Femur (tissue), 1 donor: ENCODE data around the gene RNF8.
"Not testable (repeated sequence)": the region's sequence is repeated elsewhere in the genome, so short reads cannot be mapped to it uniquely, and the experiment has no call there.

ENCODE experiments used
- DNase-seq: peaks from one replicate; pipeline ENCODE4 v3.0.0-alpha.2; 2017

RNF8 gene

GRCh38 chr6:37353761-37354525, at the start of gene RNF8:
TSS of gene RNF8 (plus strand) at chr6:37353983. CDS start at chr6:37354165, 182 bp downstream.
- DNase-seq = peak; percentile 95

GRCh38 chr6:37304766-37305165, 49.0 kb upstream of the RNF8 start:
- no peak for DNase-seq

DNA sequence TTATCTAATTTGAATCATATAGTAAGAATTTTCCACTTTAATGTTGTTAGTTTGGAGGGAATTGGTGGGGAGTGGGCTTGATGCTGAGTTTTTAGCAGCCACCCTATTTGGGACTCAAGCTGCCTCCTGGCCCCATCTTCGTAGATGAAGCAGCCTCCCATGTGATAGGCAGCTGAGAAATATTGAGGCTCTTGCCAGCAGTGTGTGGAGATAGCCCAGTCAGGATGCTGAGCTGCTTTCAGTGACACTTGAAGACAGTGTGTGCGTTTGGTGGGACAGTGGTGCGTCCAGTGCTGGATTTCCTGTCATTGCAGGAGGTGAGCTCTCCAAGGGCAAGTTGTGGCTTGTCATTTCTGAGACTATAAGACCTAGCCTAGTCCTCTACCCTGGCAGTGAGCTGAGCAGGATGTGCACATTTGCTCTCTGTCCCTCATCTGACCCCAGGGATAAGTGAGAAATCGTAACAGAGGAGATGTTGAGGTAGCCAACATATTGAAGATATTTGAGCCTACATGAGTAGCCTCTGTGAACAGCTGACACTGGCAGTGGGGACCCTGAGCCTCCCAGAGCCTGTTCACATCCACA, 47.9 kb upstream of the RNF8 start:
- DNase-seq = no peak

GRCh38 chr6:37306624-37307222, 47.1 kb upstream of the RNF8 start:
- DNase-seq = no peak

- not testable (repeated sequence) for DNase-seq
These were observed 46.3 kb upstream of the RNF8 start for GRCh38 chr6:37307484-37307883.

- peak; percentile 76 for DNase-seq
These were observed 45.5 kb upstream of the RNF8 start for GRCh38 chr6:37308069-37308815.

GRCh38 chr6:37309046-37309445, 44.7 kb upstream of the RNF8 start:
- no peak for DNase-seq

- DNase-seq = no peak
These were observed 44.1 kb upstream of the RNF8 start for GRCh38 chr6:37309692-37310091.

- DNase-seq = no peak
These were observed 42.8 kb upstream of the RNF8 start for GRCh38 chr6:37310966-37311365.

GRCh38 chr6:37311741-37312473, 41.9 kb upstream of the RNF8 start:
- DNase-seq = no peak

DNA sequence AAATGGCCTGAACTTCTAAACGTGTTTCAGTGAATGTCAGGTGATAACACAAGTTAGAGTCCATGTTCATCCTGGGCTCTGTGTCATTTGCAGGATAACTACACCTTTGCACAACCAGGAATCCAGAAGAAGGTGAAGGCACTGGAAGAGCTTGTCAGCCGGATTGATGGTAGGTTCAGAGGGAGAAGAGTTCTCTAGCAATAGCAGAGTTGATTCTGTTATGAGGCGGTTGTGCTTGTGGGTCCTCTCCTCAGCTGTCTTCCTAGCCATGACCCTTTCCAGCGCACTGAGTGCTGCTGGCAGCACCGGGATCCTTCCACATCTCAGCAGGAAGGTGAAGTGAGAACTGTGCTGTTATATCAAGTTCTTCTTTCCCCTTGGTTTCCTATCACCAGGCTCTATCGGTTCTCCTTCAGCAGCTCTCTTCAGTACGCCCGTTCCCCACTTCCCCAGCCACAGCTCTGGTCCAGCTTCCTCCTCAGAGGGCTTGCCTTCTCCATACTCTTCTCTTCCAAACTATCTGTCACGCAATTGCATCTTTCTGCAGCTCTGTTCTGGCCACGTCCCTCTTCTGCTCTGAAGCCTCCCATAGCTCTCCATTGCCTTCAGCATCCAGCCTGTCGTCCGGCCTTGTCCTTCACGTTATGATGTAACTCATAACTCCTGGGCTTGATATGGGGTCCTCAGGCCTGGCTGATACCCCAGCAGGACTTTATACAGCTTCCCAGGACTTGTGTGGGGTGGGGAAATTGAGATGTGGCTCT, 39.9 kb upstream of the RNF8 start:
- no peak for DNase-seq

DNA sequence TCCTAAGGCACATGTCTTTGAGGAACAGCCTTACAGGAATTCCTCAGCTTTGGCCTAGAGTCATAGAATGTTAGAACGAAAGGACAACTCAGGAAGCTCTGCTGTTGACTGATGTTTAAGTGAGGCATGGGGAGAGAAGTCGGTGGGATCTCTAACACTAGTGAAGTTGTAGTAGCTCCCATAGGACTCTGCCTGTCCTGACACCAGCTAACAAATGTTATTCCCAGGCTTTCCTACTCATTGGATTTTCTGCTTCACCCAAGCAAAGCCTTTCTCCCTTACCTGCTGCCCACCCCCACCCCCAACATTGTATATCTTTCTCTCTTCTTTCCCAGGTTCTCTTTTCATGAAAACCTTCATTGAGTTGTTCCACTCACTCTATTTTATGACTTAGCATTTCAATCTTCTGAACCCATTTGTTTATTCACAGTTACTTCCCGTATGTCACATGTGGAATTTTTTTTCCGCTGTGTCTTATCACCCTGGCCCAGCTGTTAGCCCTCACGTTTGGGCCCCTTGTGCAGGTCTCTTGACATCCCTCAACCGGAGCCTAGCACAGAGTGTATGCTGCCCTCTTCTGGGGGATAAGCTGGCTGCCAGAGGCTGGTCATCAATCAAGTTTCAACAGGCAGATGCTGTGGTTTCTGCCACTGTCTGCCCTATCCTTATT, 39.2 kb upstream of the RNF8 start:
- DNase-seq = peak; percentile 57

GRCh38 chr6:37315157-37315515, 38.6 kb upstream of the RNF8 start:
- no peak for DNase-seq

GRCh38 chr6:37316071-37316470, 37.7 kb upstream of the RNF8 start:
- no peak for DNase-seq

DNA sequence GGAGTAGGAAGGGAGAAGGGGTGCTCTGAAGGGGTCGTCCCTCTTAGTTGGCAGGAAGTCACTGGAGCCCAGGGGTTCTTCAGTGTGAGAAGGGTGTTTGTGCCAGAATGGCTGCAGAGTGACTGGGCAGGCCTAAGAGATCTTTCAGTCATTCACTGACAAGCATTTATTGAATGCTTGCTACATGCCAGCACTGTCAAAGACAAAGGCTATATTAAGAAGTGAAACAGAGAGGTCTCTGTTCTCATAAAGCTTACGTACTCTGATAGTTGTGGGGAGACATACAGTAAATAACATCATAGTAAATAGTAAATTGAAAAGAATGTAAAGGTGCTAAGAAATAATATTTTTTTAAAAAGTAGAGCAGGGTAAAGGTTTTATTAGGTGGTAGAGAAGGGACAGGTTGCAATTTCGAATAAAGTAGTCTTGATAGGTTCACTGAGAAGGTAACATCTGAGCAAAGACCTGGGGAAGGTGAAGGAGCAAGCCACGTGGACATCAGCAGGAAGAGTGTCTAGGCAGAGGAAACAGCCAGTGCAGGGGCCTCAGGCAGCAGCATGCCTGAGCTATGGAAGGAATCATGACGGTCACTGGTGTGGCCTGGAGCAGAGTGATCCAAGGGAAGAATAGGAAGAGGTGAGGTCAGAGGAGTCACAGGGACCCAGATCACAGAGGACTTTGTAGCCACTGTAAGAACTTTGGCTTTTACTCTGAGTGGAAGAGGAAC, 36.3 kb upstream of the RNF8 start:
- DNase-seq = no peak

DNA sequence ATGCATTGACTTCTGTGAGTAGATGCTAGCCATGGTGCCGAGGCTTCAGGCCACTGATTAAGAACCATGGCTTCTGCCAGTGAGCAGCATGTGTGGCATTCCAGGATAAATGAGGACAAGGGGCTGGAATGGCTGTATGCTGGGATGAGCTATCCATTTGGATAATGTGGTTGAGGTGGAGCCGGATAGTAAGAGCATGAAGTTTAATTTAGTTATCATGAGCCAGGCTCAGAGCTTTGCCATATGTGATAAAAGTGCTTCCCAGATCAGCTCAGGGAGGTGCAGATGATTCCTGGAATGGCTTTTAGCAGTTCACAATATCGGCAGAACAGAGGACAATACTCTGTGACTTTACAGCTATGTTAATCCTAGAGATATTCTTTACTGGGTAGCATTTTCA, 34.6 kb upstream of the RNF8 start:
- DNase-seq = no peak

DNA sequence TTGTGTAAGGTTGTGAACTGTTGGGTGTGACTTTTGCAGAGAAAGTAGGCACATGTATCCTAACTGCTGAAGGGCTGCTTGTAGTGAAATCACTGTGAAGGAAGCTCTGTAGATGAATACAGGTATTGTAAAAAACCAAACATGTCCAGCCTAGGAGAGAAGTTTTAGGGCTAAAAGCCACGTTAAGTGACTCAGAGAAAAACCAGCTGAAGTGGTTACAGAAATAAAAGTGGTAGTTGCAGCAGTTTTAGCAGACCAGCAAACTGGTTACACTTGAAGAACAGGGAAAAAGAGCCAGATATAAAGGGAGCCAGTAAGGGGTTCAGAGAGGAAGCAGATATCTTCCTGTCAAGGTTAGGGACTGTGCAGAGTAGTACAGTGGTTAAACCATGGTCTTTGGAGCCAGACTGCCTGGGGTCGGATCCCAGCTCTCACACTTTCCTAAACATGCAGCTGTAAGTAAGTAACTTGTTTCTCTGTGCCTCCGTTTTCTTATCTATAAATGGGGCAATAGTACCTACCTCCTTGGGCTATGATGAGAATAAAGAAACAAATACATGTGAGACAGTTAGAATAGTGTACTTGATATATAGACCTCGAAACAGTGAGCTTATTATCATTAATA, 33.8 kb upstream of the RNF8 start:
- no peak for DNase-seq

- DNase-seq = no peak
These were observed 33.1 kb upstream of the RNF8 start for GRCh38 chr6:37320646-37321045.

DNA sequence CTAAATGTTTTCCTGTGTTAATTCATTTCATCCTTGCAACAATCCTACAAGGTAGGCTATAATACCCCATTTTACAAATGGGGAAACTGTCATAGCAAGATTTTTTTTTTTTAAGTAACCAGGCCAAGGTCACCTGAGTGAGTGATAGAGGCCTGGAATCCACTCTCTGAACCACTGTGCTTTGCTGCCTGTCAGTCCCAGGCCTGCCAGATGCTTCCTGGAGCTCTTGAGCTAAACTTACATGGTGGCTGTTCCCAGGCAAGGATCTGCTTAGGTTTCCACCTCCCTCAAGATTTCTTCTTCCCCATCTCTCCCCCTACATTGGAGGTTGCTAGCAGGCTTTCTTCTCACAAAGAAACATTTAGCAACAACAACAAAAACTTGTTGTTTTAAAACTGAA, 32.7 kb upstream of the RNF8 start:
- DNase-seq = no peak
